ENCODE results near the gene ARID1B. TPM values are rescaled to one million over a fixed set of nuclear protein-coding genes. Genes with fewer than 3 reads are reported as not detected.

The ARID1B gene
- total and polyA plus RNA-seq, 10 of the 15 experiments (the other 5 are each of a cell fraction or from before 2014, with no cell fraction given), result 24.7 to 133 (median 54.6) TPM

- BruUV-seq (replicated peaks), result no TSS peak
- Histone ChIP-seq H3K27me3 (replicated peaks in 1 of 2; ENCODE audit: control insufficient read depth in 2 of 2, insufficient read depth in 2 of 2, low read length in 1 of 2) (no peaks in the 10 kb centered on the region), H3K4me3 (no peak overlapping the region), H3K36me3 (ENCODE audit: control insufficient read depth in 2 of 2, insufficient read depth in 2 of 2, low read length in 1 of 2) (peaks cover 13 to 27% of the 10 kb centered on the region in 2 experiments), H3K79me2 (ENCODE audit: control insufficient read depth, insufficient read depth, low read length) (no peaks in the 10 kb centered on the region), H2AFZ (ENCODE audit: control insufficient read depth, low read depth, low read length) (no peak overlapping the region), H3K4me1 (ENCODE audit: control insufficient read depth, insufficient read depth, low read length) (no peaks in the 10 kb centered on the region), H3K27ac (ENCODE audit: control insufficient read depth, insufficient read depth) (no peak overlapping the region), H3K9ac (ENCODE audit: control insufficient read depth, insufficient read depth, low read length) (no peak overlapping the region), H3K4me2 (ENCODE audit: control insufficient read depth, insufficient read depth) (no peak overlapping the region), H3K9me3 (replicated peaks; ENCODE audit: control insufficient read depth, insufficient read depth, low read length) (no peaks in the 10 kb centered on the region), H4K20me1 (ENCODE audit: control insufficient read depth, insufficient read depth) (no peaks in the 10 kb centered on the region)
- ChIA-PET SMC1A (ENCODE audit: uncharacterized antibody, unreplicated experiment) (interaction anchor here (0.6 to 2.1 kb wide), 4 partner anchors 11 to 230 kb away, joined by 3 to 8 read pairs (median 3); no protein-coding TSS in a partner anchor), RAD21 (ENCODE audit: unreplicated experiment) (interaction anchor here (1.2 kb wide), 1 partner anchor 74 kb away, joined by 5 read pairs; no protein-coding TSS in a partner anchor), CTCF (no interaction called here), POLR2A (interaction anchor here (0.6 kb wide), 3 partner anchors 127 to 373 kb away, joined by 3 to 4 read pairs (median 3); no protein-coding TSS in a partner anchor)
- in situ Hi-C loops (cut with MboI), result no loop called here
- intact Hi-C loops (cut with micrococcal nuclease; ENCODE audit: unreplicated experiment), result no loop called here
- 78% methylated on average over 5 of the region's 5 CpGs for WGBS (ENCODE audit: insufficient coverage, insufficient replicate concordance, low lambda C conversion rate, missing lambda C conversion rate)
- TF ChIP-seq CHD4 (IDR thresholded peaks at IDR 0.05) (no peak), SPI1 (IDR thresholded peaks at IDR 0.05; ENCODE audit: borderline replicate concordance, insufficient read depth, low read depth, low read length) (peak; percentile 23; the same call in 1 of the 2 replicates), POLR2AphosphoS2 (IDR thresholded peaks at IDR 0.05; ENCODE audit: low read depth, low read length) (no peak), EZH2 (IDR thresholded peaks at IDR 0.05; ENCODE audit: borderline replicate concordance, control insufficient read depth, low read depth, low read length) (no peak)
- DNase-seq (ENCODE audit: low read depth, low spot score) (no peak), ATAC-seq (no peak), FAIRE-seq (no peak)
These were observed 351.1 kb downstream of the ARID1B start for GRCh38 chr6:157128235-157128775.

DNA sequence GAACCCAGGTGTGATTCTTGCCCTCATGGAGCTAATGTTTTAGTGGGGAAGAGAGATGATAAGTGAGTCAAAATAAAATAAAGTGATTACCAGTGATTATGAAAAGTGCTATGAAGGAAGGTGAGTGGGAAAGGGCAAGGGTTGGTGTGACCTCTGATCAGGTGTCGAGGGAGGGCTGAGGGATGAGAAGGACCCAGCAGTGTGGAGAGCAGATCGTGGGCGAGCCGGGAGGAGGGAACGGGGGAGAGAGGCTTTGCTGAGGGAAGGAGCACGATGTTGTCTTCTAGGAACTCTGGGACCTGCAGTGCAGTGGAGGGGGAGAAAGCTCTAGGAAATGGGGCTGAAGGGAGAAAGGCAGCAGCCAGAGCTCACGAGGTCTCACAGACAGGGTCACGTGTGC, 354.1 kb downstream of the ARID1B start:
- BruUV-seq (replicated peaks), result no TSS peak
- ATAC-seq, result no peak
- Histone ChIP-seq H3K9me3 (replicated peaks; ENCODE audit: control insufficient read depth, insufficient read depth, low read length) (no peaks in the 10 kb centered on the region), H4K20me1 (ENCODE audit: control insufficient read depth, insufficient read depth) (peaks cover 3% of the 10 kb centered on the region; the same call in 1 of the 2 replicates), H3K36me3 (ENCODE audit: control insufficient read depth in 2 of 2, insufficient read depth in 2 of 2, low read length in 1 of 2) (peaks cover 14 to 30% of the 10 kb centered on the region in 2 experiments), H3K4me1 (ENCODE audit: control insufficient read depth, insufficient read depth, low read length) (no peaks in the 10 kb centered on the region), H3K79me2 (ENCODE audit: control insufficient read depth, insufficient read depth, low read length) (no peaks in the 10 kb centered on the region), H2AFZ (ENCODE audit: control insufficient read depth, low read depth, low read length) (no peak overlapping the region), H3K27ac (ENCODE audit: control insufficient read depth, insufficient read depth) (no peak overlapping the region), H3K4me3 (no peak overlapping the region), H3K27me3 (replicated peaks in 1 of 2; ENCODE audit: control insufficient read depth in 2 of 2, insufficient read depth in 2 of 2, low read length in 1 of 2) (no peaks in the 10 kb centered on the region), H3K9ac (ENCODE audit: control insufficient read depth, insufficient read depth, low read length) (no peak overlapping the region), H3K4me2 (ENCODE audit: control insufficient read depth, insufficient read depth) (no peak overlapping the region)
- intact Hi-C loops (cut with micrococcal nuclease; ENCODE audit: unreplicated experiment) (no loop called here), in situ Hi-C loops (cut with MboI) (no loop called here)
- ChIA-PET SMC1A (ENCODE audit: uncharacterized antibody, unreplicated experiment) (interaction anchor here (1.3 to 2.2 kb wide), 2 partner anchors 49 to 97 kb away, joined by 3 to 6 read pairs; no protein-coding TSS in a partner anchor), POLR2A (no interaction called here), RAD21 (ENCODE audit: unreplicated experiment) (no interaction called here), CTCF (no interaction called here)
- DNase-seq (ENCODE audit: low read depth, low spot score), result no peak
- 100% methylated on average over 8 of the region's 8 CpGs for WGBS (ENCODE audit: insufficient coverage, insufficient replicate concordance, low lambda C conversion rate, missing lambda C conversion rate)
- FAIRE-seq, result no peak
- TF ChIP-seq HSF1 (IDR thresholded peaks at IDR 0.05; ENCODE audit: low read depth, low read length), result no peak
- TF ChIP-seq ZBED1 (IDR thresholded peaks at IDR 0.05; ENCODE audit: borderline replicate concordance), result no peak
- TF ChIP-seq FOXM1 (IDR thresholded peaks at IDR 0.05; ENCODE audit: low read depth, low read length), result no peak

Data from GM12878 (cell line).